Activated T-helper 1 cell treated with Interleukin-2 at 50 U/mL for 16 hours (primary cell): ENCODE data around the gene NR5A2.

Experiments used
- DNase-seq: peaks from one replicate; pipeline ENCODE4 v3.0.0-alpha.2; 2020; ENCODE audit warnings: low read depth

NR5A2 gene

DNA sequence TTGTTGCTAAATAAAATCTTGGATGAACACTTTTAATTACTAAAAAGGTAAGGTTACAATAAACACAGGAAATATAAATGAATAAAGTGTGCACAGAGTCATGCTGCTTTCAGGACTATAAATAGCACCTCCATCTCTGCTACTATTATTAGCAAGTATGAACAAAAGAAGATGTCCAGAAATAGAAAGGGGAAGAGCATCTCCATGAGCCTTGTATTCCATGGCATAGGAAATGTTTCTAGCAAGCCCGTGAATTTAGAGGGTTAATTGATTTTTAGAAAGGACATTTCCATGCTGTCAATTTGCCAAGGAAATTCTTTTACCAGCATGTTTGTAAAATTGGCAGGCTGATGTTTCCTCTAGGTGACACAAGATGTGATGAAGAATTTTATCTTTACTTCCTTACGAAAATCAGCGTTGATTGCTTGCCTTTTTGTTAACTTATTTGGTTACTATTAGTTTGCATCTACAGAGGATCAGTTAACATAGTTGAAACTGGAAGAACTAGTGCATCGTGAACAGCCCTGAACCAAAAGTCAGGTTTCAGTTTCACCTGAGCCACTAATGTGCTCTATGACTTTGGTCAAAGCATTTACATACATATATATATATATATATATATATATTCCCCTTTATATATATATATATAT lies 45.3 kb downstream of the NR5A2 start:
- no peak for DNase-seq

- DNase-seq: no peak
Measured at GRCh38 chr1:200073286-200073637, 45.8 kb downstream of the NR5A2 start.

DNA sequence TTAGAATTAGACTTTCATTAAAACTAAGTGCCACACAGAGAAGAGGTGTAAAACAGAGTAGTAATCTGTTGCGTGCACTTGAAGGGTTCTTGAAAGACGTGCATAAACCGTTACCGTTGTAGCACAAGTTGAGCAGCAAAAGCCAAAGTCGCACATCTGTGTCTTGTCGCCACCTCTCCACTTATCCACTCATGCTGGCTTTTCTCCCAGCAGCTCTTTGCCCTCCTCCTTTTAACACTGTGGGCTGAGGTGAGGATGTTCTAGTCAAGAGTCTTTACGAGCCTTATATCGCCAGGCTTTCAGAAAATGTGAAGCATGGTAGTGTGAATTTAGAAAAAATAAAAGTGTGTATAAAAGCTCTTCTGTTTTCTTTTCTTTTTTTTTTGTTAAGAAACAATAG lies 48.0 kb downstream of the NR5A2 start:
- DNase-seq: no peak

DNA sequence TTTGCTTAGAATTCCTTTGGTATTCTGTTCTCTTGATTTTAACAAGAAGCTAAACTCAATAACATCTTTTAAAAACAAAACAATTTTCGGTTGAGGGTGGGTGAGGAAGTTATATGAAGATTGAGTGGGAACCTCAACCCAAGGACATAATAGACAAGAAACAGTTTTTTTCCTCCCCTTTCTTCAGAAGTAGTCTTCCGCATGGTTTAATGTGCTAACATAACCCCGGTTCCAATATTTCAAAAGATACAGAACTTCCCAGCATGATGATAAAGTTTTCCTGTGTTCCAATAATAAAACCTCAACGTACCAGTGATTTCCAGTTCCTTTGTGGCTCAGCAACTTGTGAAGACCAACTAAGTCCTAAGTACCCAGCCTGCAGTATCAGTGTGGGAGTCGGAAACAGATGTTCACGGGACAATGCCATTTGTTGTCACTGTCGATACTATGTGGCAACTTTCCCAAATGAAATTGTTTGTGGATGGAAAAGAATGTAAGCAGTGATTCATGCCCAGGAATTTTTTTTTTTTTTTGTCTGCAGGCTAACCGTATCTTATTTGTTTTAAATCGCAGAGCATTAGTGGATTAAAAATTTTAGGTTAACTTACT lies 48.5 kb downstream of the NR5A2 start:
- DNase-seq: no peak

GRCh38 chr1:200079232-200079940 lies 51.9 kb downstream of the NR5A2 start:
- DNase-seq: no peak

- no peak for DNase-seq
Measured at GRCh38 chr1:200081151-200081968, 53.9 kb downstream of the NR5A2 start.

DNA sequence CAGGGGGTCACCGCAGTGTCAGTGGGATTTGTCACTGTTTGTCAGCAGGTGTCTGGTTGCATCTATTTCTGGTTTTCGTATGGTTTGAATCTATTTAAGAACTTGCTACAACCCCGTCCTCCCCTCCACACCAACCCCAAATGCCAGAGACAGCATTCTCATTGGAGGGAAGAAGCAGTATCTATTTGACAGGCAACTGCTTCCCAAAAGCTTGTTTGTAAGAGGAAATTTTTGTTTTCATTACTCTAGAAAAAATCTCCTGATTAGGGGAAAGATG lies 54.4 kb downstream of the NR5A2 start:
- DNase-seq: no peak

DNA sequence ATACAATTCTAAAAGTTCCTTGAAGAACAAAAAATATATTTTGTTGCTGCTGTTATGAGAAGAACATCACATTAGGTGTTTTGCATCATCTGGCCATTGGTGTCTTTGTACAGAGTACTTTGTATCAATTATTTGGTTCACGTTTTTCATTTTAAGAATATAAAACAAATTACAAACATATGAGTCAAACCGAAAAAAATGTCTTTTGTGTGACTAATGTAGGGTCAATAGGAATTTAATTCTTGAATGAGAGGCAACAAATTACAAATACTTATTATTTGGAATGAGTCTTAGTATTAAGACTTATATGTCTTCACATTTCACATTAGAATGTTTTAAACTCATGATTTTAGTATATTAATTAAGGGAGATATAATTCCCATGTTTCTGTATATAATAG lies 54.8 kb downstream of the NR5A2 start:
- no peak for DNase-seq

DNA sequence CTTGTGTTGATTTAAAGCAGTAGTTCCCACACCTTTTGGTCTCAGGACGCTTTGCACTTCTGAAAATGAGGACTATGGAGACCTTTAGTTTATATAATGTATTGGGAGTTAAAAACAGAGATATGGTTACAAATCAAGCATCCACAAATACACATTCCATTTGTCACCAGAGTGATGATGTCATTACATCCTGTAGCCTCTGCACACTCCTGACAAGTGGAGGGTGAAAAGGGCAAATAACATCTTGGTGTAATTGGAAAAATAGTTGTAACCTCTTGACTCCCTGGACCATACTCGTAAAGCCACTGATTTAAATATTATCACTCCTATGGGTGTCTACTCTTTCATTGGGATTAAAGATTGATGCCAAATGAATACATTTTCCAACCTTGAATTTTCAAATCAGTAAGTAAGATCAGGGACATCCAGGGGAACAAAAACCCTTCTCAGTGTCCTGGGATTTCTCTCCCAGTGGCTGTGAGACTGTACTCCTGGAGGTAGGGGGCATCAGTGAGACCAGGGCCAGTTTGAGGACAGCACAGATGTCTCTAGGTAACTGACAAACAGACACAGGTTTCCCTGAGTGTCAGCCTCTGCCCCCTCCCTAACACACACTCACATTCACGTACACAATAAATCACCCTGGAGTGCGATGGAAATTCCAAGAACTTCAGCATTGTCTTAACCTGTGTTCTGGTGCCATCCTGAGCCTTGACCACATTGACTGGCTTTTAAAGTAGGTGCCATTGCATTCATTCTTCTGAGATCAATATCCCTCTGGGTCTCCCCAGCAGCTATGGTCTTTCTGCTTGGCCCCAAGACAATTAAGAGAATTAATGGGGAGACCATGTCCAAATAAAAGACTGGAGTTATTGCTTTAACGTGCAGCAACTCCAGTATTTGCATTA lies 63.0 kb downstream of the NR5A2 start:
- no peak for DNase-seq

DNA sequence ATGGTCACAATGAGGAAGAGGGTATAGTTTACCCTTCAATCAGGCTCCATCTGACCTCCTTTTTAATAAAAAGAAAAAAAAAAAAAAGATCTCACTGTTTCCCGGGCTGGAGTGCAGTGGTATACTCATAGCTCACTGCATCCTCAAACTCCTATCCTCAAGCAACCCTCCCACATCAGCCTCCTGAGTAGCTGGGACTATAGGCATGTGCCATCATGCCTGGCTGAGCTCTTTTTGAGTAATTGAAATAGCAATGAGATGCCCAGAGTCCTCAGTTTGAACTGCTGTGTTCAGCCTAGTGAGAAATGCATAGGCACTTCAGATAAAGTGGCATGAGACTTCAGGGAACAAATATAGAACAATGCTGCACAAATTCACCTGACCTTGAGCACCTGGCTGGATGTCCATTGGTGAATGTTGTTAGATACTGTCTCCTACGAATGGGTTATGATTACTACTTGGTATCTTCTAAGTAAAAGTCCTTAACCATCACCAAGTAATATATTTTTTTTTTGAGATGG lies 67.6 kb downstream of the NR5A2 start:
- no peak for DNase-seq

DNA sequence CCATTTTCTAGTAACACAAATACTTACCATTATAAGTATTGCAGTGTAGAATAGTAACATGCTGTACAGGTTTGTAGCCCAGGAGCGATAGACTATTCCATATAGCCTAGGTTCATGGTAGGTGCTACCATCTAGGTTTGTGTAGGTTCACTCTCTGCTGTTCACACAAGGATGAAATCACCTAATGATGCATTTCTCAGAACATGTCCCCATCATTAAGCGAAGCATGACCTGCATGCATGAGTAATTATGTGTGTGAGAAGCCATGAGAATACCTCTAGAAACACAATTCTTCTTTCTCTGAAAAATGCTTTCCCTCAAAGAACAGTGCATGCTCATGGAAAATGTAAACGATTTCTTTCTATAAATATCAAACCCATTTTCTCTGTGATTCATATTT lies 69.3 kb downstream of the NR5A2 start:
- DNase-seq: no peak

DNA sequence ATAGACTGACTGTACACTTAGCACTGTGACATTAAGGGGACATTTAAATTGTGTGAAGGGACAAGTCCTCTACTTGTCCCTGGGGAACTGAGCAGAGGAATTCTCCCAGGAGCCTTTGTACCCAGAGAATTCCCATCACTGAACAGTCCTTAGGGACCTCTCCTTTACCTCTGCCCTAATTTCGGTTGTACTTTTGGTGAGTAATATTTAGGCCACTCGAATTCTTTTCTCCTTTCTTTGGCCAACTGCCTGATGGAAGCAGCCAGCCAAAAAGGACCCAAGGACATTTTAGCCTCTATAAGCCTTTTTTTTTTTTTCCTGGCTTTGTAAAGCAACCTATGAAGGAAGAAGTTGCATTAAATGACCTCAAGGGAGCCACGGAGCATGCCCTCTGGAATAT lies 71.5 kb downstream of the NR5A2 start:
- no peak for DNase-seq

DNA sequence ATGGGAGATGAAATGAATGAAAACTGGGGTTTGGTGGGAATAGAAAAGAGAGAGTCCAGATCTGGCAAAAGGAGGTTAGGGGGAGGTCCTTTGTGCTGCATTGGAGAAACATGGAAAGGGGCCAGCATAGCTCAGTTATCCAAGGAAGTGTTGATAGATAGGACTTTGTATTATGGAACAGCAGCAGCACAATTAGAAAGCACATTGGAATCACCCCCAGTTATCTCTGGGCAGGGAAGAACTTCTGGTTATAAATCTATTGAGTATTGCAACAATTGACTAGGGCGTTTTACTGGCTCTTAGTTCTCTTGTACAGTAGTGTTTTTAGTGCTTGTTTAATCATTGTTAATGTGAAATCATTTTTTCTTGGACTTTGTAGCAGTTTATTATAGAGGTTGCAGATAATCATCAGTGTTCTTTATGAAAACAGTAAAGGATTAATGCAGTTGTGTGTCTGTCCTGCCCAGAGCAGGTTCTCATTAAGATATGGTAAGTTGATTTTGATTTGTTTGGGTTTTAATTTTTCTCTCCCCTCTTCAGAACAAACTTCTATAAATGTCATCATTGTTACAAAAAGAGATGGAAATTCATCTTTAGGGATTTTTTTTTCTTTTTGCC lies 76.6 kb downstream of the NR5A2 start:
- no peak for DNase-seq

DNA sequence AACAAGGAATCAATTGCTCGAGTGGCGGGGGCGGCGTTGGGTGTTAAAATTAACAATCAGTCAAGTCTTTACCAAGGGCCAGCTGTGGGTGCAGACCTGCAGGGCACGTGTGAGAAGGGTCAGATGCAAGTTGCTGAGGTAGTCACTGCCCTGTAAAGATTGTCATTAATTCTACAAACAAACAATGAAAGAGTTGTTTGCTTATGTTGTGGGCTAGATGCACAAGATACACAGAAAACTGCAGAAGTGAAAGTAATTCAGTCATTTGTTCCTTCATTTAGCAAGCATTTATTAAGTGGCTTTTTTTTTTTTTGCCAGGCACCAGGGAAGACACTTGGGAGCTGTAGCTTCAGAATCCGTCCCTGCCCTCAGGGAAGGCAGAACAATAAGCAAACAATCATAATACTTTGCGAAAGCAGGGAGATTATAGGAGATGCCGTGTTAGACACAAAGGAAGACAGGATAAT lies 79.5 kb downstream of the NR5A2 start:
- DNase-seq: no peak

DNA sequence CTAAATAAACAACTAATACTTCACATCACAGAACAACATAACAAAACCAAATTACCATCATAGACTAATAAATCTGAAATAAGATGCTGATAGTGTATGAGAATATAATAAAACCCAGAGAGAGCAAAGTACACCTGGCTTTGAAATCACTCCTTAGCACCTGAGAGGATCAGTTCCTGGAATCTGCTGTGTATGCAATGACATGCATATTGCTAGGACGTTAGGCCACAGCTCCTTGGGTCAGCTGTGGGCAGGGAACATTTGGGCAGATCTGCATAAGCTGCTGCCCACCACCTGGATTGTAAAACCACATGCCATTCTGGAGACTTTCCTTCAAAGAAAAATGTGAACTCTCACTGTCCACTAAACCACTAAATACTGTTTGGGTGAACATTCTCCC lies 81.1 kb downstream of the NR5A2 start:
- DNase-seq: no peak

DNA sequence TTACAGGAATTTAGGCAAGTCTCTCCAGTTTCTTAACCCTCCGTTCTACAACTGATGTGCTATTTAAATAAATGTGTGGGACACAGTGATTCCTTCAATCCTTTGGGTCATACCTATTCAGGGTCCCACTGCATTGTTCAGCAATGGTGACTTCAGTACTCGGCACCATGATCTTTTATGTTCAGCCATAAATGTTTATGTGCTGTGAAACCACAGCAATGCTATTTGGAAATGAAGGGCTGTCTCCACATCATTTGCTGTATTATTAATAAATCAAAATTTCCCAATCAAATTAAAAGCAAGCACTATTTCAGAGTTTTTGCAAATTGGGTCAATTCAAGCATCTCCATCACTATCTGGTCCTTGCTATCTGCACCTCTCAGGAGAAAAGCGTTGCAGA lies 84.8 kb downstream of the NR5A2 start:
- no peak for DNase-seq

- no peak for DNase-seq
Measured at GRCh38 chr1:200115532-200115931, 88.0 kb downstream of the NR5A2 start.

DNA sequence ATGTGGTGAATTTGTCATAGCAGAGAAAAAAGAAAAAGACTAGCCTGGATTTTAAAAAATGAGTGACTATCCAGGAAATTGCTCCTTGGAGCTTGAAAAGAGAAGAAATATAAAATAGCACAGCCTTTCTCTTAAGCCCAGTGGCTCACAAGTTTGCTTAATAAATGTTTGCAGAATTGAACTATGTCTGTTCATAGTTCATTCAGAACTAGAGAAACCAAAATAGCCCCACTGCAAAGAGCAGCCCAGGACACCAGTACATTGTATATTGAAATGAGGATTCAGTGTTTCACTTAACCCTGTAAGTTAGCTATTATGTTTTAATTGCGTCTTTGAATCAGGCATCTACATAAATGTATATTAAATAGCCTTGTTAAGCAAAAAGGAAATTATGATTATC lies 88.8 kb downstream of the NR5A2 start:
- no peak for DNase-seq

DNA sequence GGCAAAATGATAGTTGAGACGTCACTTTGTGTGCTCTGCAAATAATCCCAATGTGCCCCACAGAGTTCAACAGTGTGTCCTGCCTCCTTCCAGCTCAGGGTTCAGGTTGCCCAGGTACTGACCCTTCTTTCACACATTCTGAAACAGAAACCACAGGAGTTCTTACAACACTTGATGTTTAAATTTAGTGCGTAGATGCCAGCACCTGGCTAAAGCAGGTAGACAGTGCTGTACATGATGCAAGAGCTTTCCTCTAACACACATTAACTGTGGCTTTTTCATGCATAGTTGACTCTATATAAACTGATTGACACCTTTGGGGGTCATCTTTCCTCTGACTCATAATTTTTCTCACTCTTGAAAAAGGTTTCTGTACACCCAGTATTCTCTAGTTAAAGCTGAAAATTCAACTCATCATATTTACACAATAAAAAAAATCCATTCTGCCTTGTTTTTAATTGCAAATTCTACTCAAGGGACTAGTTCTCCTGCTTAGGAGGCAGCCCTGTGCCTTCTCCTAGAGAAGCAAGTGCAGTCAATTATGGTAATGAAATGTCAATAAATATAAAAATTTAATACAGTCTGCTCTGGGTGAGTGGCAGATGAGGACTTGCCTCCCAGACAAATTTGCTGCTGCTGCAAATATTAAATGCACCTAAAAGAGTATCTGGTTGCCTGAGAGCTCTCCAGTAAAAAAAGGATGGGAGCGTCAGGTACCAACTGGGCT lies 91.4 kb downstream of the NR5A2 start:
- no peak for DNase-seq

DNA sequence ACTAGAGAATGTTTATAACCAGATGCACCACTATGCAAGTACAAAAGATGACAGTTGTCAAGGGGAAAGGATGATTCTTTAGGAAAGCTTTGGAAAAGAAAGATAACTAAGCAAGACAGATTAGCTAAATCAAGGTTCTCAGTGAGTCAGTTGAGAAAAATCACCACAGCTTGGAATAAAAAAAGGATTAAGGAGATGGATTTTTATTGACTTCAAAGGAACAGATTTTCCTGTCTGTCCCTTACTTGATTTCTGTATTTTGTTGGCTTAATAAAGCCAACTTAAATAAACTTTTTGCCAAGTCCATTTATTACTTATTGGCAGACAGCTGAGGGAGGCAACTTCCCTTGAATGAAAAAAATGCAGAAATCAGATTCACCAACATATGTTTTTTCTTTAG lies 93.9 kb downstream of the NR5A2 start:
- no peak for DNase-seq

DNA sequence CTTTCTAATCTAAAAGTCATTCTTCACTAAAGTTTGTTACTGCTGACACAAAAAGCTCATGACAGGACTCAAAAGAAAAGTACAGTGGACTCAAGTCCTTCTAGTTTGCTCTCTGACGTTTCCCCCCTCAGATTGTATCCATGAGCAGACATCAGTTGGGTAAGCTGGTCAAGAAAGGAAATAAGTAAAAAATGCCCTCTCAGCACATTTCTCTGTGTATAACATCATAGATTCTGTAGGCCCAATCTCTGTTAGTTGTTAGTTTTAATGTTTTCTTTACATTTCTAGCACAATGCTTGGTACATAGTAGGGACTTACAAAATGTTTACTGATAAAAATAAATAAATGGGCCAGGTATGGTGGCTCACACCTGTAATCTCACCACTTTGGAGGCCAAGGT lies 96.8 kb downstream of the NR5A2 start:
- no peak for DNase-seq
